HCT116 (cell line): ENCODE data around the gene RCAN2. TPM values are rescaled to one million over a fixed set of nuclear protein-coding genes. Genes with fewer than 3 reads are reported as not detected.

Experiments used
- ATAC-seq: fragments of 200-7000 bp; cut with Tn5 transposase; 2 replicates; pipeline ENCODE4 v1.9.1; 2020; ENCODE audit warnings: mild to moderate bottlenecking, moderate library complexity
- BruUV-seq: library from RNA; stranded (reverse); fragments of 400-500 nt; replicated peaks from 2 replicates; lab custom pipeline; 2021; lab: Mats Ljungman, UMichigan
- CTCF ChIA-PET: fragments of 300-600 bp; sonication (Branson Sonifier 250); formaldehyde crosslinking; loops from one replicate; lab custom pipeline; 2021; ENCODE audit warnings: antibody characterized with exemption; lab: Charles Lee
- POLR2A ChIA-PET: fragments of 300-600, 350-600 bp; sonication (Branson Sonifier 250); formaldehyde crosslinking; loops from one replicate; lab custom pipeline; 2021; ENCODE audit warnings: antibody characterized with exemption; lab: Charles Lee
- RAD21 ChIA-PET, 2 experiments: fragments of 300-600 bp; sonication (Branson Sonifier 250); formaldehyde crosslinking; loops; one replicate each; lab custom pipeline; 2023; ENCODE audit warnings: low total read pairs in 2 of 2; ENCODE audit not compliant: uncharacterized antibody in 2 of 2, unreplicated experiment in 2 of 2, low non-redundant PET in 1 of 2; lab: Charles Lee
- DNase-seq: peaks from one replicate; pipeline ENCODE4 v3.0.0-alpha.2; 2010; ENCODE audit warnings: low read depth, low spot score
- H2AFZ ChIP-seq: fragments of 200-600 bp; shearing (Covaris generic), sonication (generic); 2 replicates; pipeline ENCODE4 v1.6.1; 2017; ENCODE audit warnings: low read depth, mixed run types, mixed read lengths, antibody characterized with exemption, low read length; ENCODE audit not compliant: poor library complexity, severe bottlenecking
- H3K27ac ChIP-seq: 2 replicates; pipeline ENCODE4 v1.5.1; 2012; ENCODE audit warnings: low read depth, low read length
- H3K27me3 ChIP-seq: fragments of 200-600 bp; sonication (generic); 2 replicates; pipeline ENCODE4 v1.6.1; 2016; ENCODE audit warnings: mixed run types, low read length, mixed read lengths; ENCODE audit not compliant: insufficient read depth
- H3K36me3 ChIP-seq, 2 experiments: fragments of 200-500 bp in 1 of 2; fragments of 200-600 bp in 1 of 2; sonication (Bioruptor generic) in 1 of 2; sonication (generic) in 1 of 2; 2 replicates each; pipeline versions ENCODE4 v1.5.1 to v1.6.1; 2014 to 2016; ENCODE audit warnings: low read length in 2 of 2, inconsistent platforms in 1 of 2, mixed read lengths in 1 of 2, mixed run types in 1 of 2; ENCODE audit not compliant: insufficient read depth in 2 of 2, control insufficient read depth in 1 of 2
- H3K4me1 ChIP-seq, 2 experiments: fragments of 200-600 bp in 1 of 2; sonication (generic) in 1 of 2; 2 replicates each; pipeline versions ENCODE4 v1.5.1 to v1.6.1; 2012 to 2017; ENCODE audit warnings: low read length in 2 of 2, inconsistent platforms in 1 of 2, mild to moderate bottlenecking in 1 of 2, mixed read lengths in 1 of 2, mixed run types in 1 of 2, moderate library complexity in 1 of 2; ENCODE audit not compliant: insufficient read depth in 2 of 2, control insufficient read depth in 1 of 2
- H3K4me2 ChIP-seq: fragments of 200-600 bp; sonication (generic); 2 replicates; pipeline ENCODE4 v1.6.1; 2017; ENCODE audit warnings: mixed run types, low read length, mixed read lengths
- H3K4me3 ChIP-seq, 2 experiments: fragments of 200-600 bp in 1 of 2; sonication (generic) in 1 of 2; replicated peaks in 1 of 2; 2 replicates each; pipeline ENCODE4 v1.5.1; 2011 to 2016; ENCODE audit warnings: low read length in 2 of 2, control low read depth in 1 of 2, low read depth in 1 of 2, mild to moderate bottlenecking in 1 of 2, mixed read lengths in 1 of 2, mixed run types in 1 of 2
- H3K79me2 ChIP-seq: fragments of 200-600 bp; sonication (generic); 2 replicates; pipeline ENCODE4 v1.6.1; 2017; ENCODE audit warnings: mild to moderate bottlenecking, mixed run types, low read length, moderate library complexity, mixed read lengths; ENCODE audit not compliant: insufficient read depth
- H3K9ac ChIP-seq: fragments of 200-600 bp; sonication (generic); 2 replicates; pipeline ENCODE4 v1.6.1; 2016; ENCODE audit warnings: low read length, mixed read lengths
- H3K9me2 ChIP-seq: fragments of 200-600 bp; sonication (generic), shearing (Covaris generic); 2 replicates; pipeline ENCODE4 v1.6.1; 2017; ENCODE audit warnings: mixed run types, mild to moderate bottlenecking, moderate library complexity; ENCODE audit not compliant: insufficient read depth
- H3K9me3 ChIP-seq, 2 experiments: fragments of 200-500 bp in 1 of 2; fragments of 200-600 bp in 1 of 2; sonication (Bioruptor generic) in 1 of 2; sonication (generic) in 1 of 2; 2 replicates each; pipeline ENCODE4 v1.6.1; 2014 to 2017; ENCODE audit warnings: low read length in 2 of 2, mixed read lengths in 2 of 2, inconsistent platforms in 1 of 2, low read depth in 1 of 2, mild to moderate bottlenecking in 1 of 2, mixed run types in 1 of 2, moderate library complexity in 1 of 2; ENCODE audit not compliant: control insufficient read depth in 1 of 2, insufficient read depth in 1 of 2
- H4K20me1 ChIP-seq: fragments of 200-600 bp; sonication (generic), shearing (Covaris generic); 2 replicates; pipeline ENCODE4 v1.6.1; 2017; ENCODE audit warnings: mixed run types, mild to moderate bottlenecking, moderate library complexity; ENCODE audit not compliant: insufficient read depth
- CBX3 ChIP-seq: IDR thresholded peaks from 2 replicates; pipeline ENCODE4 v1.6.1; 2012; ENCODE audit warnings: low read depth
- CEBPB ChIP-seq: IDR thresholded peaks from 2 replicates; pipeline ENCODE4 v1.6.1; 2012; ENCODE audit warnings: low read depth
- EGR1 ChIP-seq: IDR thresholded peaks from 2 replicates; pipeline ENCODE4 v1.6.1; 2012; ENCODE audit warnings: low read depth
- ELF1 ChIP-seq: IDR thresholded peaks from 2 replicates; pipeline ENCODE4 v1.6.1; 2012; ENCODE audit warnings: low read depth, borderline replicate concordance
- EZH2 ChIP-seq: fragments of 200-600 bp; sonication (generic); IDR thresholded peaks from 2 replicates; pipeline ENCODE4 v1.6.1; 2017; ENCODE audit warnings: antibody characterized with exemption, mixed run types
- JUND ChIP-seq: IDR thresholded peaks from 2 replicates; pipeline ENCODE4 v1.6.1; 2012
- RAD21 ChIP-seq: IDR thresholded peaks from 2 replicates; pipeline ENCODE4 v1.6.1; 2012; ENCODE audit warnings: low read depth, mild to moderate bottlenecking
- SRF ChIP-seq: IDR thresholded peaks from 2 replicates; pipeline ENCODE4 v1.6.1; 2012; ENCODE audit warnings: low read depth
- YY1 ChIP-seq: IDR thresholded peaks from 2 replicates; pipeline ENCODE4 v1.6.1; 2011; ENCODE audit warnings: low read length, low read depth, moderate library complexity, mild to moderate bottlenecking; ENCODE audit not compliant: insufficient replicate concordance; ENCODE audit errors: extremely low read depth
- intact Hi-C: fragments of 100-400 bp; cut with micrococcal nuclease; formaldehyde crosslinking; loops from 2 replicates; pipeline ENCODE4 v1.10.0; 2022
- total RNA-seq: library from RNA; stranded (reverse); gene quantifications from one replicate; pipeline ENCODE4 v1.2.1, GENCODE V29; 2021; ENCODE audit not compliant: unreplicated experiment
- TF ChIP-seq, protein P1 (sequence below), 3 experiments: fragments of 200-600 bp in 1 of 3; sonication (generic) in 1 of 3; IDR thresholded peaks in 2 of 3; conservative IDR thresholded peaks in 1 of 3; 2 replicates each; pipeline ENCODE4 v1.5.1; 2012 to 2017; ENCODE audit warnings: low read depth in 2 of 3, low read length in 2 of 3, antibody characterized with exemption in 1 of 3, borderline replicate concordance in 1 of 3, control low read depth in 1 of 3, mild to moderate bottlenecking in 1 of 3, mixed read lengths in 1 of 3, mixed run types in 1 of 3, moderate library complexity in 1 of 3; ENCODE audit not compliant: insufficient read depth in 1 of 3

RCAN2 gene
- total RNA-seq, 1 experiment from 2014 or later: 0.57 TPM

DNA sequence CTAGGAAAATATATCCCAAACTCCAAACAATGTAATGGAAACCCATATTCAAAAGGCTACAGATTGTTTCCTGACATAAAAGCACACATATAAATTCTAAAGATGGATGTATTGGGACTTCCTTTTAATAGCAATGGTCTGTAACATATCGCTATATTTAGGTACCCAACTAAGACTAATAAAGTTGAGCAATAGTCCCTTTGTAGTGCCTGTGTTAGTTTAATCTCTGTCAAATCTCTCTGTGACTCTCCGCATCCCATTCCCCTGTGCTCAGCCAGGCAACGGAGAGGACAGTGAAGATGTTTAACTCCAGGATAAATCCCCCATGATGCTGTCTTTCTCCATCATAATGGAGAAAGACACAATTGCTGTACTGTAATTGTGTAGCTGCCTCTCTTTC is 19.0 kb downstream of the RCAN2 start:
- Histone ChIP-seq H3K4me3 (no peak overlapping the region), H3K4me1 (0 out of 4 replicates have a peak, but pooled peaks cover 0 to 3% of the 10 kb centered on the region in 2 experiments), H2AFZ (no peak overlapping the region), H3K9me2 (no peaks in the 10 kb centered on the region), H3K9ac (no peak overlapping the region), H3K79me2 (no peaks in the 10 kb centered on the region), H3K27me3 (no peaks in the 10 kb centered on the region), H4K20me1 (no peaks in the 10 kb centered on the region), H3K36me3 (no peaks in the 10 kb centered on the region), H3K4me2 (no peak overlapping the region), H3K27ac (no peak overlapping the region), H3K9me3 (no peaks in the 10 kb centered on the region)
- ChIA-PET RAD21 (no interaction called here), CTCF (no interaction called here), POLR2A (no interaction called here)
- DNase-seq (no peak), ATAC-seq (no peak)
- intact Hi-C loops: no loop called here
- TF ChIP-seq YY1 (no peak), JUND (no peak)
- BruUV-seq: no TSS peak

- no TSS peak for BruUV-seq
- ATAC-seq (no peak), DNase-seq (no peak)
- intact Hi-C loops: no loop called here
- RAD21 ChIA-PET: no interaction called here
- TF ChIP-seq JUND (no peak), YY1 (no peak), CBX3 (no peak), EZH2 (no peak), ELF1 (no peak), EGR1 (no peak), SRF (no peak), CEBPB (no peak), RAD21 (no peak)
- TF ChIP-seq, protein P1, sequence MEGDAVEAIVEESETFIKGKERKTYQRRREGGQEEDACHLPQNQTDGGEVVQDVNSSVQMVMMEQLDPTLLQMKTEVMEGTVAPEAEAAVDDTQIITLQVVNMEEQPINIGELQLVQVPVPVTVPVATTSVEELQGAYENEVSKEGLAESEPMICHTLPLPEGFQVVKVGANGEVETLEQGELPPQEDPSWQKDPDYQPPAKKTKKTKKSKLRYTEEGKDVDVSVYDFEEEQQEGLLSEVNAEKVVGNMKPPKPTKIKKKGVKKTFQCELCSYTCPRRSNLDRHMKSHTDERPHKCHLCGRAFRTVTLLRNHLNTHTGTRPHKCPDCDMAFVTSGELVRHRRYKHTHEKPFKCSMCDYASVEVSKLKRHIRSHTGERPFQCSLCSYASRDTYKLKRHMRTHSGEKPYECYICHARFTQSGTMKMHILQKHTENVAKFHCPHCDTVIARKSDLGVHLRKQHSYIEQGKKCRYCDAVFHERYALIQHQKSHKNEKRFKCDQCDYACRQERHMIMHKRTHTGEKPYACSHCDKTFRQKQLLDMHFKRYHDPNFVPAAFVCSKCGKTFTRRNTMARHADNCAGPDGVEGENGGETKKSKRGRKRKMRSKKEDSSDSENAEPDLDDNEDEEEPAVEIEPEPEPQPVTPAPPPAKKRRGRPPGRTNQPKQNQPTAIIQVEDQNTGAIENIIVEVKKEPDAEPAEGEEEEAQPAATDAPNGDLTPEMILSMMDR (IDR thresholded peaks at IDR 0.05 in 2 of 3, conservative IDR thresholded peaks at IDR 0.05 in 1 of 3; ENCODE audit: borderline replicate concordance in 1 of 3, insufficient read depth in 1 of 3, low read depth in 2 of 3, low read length in 2 of 3): no peak
- no peaks in the 10 kb centered on the region for H3K9me2 ChIP-seq
- H3K36me3 ChIP-seq: no peaks in the 10 kb centered on the region
- H3K4me3 ChIP-seq: no peak overlapping the region
- no peaks in the 10 kb centered on the region for H3K79me2 ChIP-seq
- POLR2A ChIA-PET: no interaction called here
- H3K27ac ChIP-seq: no peak overlapping the region
- H4K20me1 ChIP-seq: no peaks in the 10 kb centered on the region
- H3K27me3 ChIP-seq: no peaks in the 10 kb centered on the region
- no peaks in the 10 kb centered on the region for H3K9me3 ChIP-seq
- no peak overlapping the region for H2AFZ ChIP-seq
- H3K4me2 ChIP-seq: no peak overlapping the region
- no peak overlapping the region for H3K9ac ChIP-seq
- 0 out of 4 replicates have a peak, but pooled peaks cover 0 to 3% of the 10 kb centered on the region in 2 experiments for H3K4me1 ChIP-seq
- CTCF ChIA-PET: no interaction called here
Measured at GRCh38 chr6:46469021-46469420, 22.2 kb downstream of the RCAN2 start.
